HG03457 (cell line): ENCODE data around the gene TRPV6.

Experiments used
- ATAC-seq: cut with Tn5 transposase; IDR thresholded peaks from one replicate; pipeline ENCODE4 v1.9.1; 2021; ENCODE audit warnings: moderate number of reproducible peaks; ENCODE audit not compliant: unreplicated experiment

Gene TRPV6

GRCh38 chr7:142870147-142870559, 15.4 kb downstream of the TRPV6 start:
- no peak for ATAC-seq

- no peak for ATAC-seq
These were observed 16.1 kb downstream of the TRPV6 start for GRCh38 chr7:142869434-142869833.

- no peak for ATAC-seq
These were observed 16.5 kb downstream of the TRPV6 start for GRCh38 chr7:142868986-142869415.

GRCh38 chr7:142868188-142868985, 17.2 kb downstream of the TRPV6 start:
- ATAC-seq = no peak

GRCh38 chr7:142867398-142868187, 18.0 kb downstream of the TRPV6 start:
- ATAC-seq = no peak

- ATAC-seq = no peak
These were observed 18.5 kb downstream of the TRPV6 start for GRCh38 chr7:142867097-142867378.

- ATAC-seq = no peak
These were observed 19.0 kb downstream of the TRPV6 start for GRCh38 chr7:142866361-142867096.

GRCh38 chr7:142865766-142866165, 19.8 kb downstream of the TRPV6 start:
- no peak for ATAC-seq

GRCh38 chr7:142864980-142865747, 20.4 kb downstream of the TRPV6 start:
- no peak for ATAC-seq

GRCh38 chr7:142863891-142864685, 21.5 kb downstream of the TRPV6 start:
- no peak for ATAC-seq

- no peak for ATAC-seq
These were observed 22.7 kb downstream of the TRPV6 start for GRCh38 chr7:142862786-142863400.

GRCh38 chr7:142862351-142862750, 23.2 kb downstream of the TRPV6 start:
- no peak for ATAC-seq

GRCh38 chr7:142860968-142861367, 24.6 kb downstream of the TRPV6 start:
- ATAC-seq = no peak

- ATAC-seq = no peak
These were observed 25.7 kb downstream of the TRPV6 start for GRCh38 chr7:142859829-142860228.

- ATAC-seq = no peak
These were observed 26.1 kb downstream of the TRPV6 start for GRCh38 chr7:142859411-142859810.

GRCh38 chr7:142857625-142858024, 27.9 kb downstream of the TRPV6 start:
- ATAC-seq = no peak

- no peak for ATAC-seq
These were observed 28.8 kb downstream of the TRPV6 start for GRCh38 chr7:142856565-142857245.

- ATAC-seq = no peak
These were observed 29.6 kb downstream of the TRPV6 start for GRCh38 chr7:142855756-142856564.
